ENCODE data around the gene PATL1. TPM values are rescaled to one million over a fixed set of nuclear protein-coding genes. Genes with fewer than 3 reads are reported as not detected.

The PATL1 gene, protein sequence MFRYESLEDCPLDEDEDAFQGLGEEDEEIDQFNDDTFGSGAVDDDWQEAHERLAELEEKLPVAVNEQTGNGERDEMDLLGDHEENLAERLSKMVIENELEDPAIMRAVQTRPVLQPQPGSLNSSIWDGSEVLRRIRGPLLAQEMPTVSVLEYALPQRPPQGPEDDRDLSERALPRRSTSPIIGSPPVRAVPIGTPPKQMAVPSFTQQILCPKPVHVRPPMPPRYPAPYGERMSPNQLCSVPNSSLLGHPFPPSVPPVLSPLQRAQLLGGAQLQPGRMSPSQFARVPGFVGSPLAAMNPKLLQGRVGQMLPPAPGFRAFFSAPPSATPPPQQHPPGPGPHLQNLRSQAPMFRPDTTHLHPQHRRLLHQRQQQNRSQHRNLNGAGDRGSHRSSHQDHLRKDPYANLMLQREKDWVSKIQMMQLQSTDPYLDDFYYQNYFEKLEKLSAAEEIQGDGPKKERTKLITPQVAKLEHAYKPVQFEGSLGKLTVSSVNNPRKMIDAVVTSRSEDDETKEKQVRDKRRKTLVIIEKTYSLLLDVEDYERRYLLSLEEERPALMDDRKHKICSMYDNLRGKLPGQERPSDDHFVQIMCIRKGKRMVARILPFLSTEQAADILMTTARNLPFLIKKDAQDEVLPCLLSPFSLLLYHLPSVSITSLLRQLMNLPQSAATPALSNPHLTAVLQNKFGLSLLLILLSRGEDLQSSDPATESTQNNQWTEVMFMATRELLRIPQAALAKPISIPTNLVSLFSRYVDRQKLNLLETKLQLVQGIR
- total RNA-seq (2022; extraction: Qiagen RNA extraction; ENCODE audit: low read depth), result 41.9 to 50.6 TPM (median 48.1 TPM) in 5 replicates

DNA sequence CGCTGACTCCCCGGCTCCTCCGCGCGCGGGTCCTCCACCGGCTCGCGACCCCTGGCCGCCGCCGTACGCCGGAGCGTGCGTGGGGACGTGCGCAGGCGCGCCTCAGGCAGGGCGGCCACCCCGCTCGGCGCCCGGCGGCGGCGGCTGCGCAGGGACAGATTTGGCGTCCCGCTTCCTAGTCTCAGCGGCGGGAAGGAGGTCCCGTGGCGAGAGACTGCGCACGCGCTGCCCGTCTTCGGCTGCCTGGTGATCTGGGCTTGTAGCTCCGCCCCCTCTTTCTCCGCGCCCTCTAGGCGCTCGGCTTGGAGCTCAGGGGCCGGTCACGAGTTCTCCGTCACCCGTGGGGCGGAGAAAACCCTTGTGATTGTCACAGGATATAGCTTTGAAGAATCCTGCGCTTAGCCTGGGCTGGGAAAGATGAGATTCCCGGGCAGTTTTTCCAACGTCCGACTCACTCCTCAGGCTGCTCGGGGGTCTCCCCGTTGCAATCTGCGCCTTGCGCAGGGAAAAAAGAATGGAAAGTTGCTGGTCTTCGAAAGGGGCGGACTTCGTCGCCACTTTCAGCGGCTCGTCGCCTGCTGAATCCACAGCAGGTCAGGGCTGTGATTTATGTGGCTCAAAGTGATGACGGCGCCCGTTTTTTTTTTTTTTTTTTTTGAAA is at the start of gene PATL1:
Gene PATL1, minus strand, starts transcription at position 88 of the 661 bp plus-strand sequence. CDS start 142 bp downstream, outside the sequence.

DNA sequence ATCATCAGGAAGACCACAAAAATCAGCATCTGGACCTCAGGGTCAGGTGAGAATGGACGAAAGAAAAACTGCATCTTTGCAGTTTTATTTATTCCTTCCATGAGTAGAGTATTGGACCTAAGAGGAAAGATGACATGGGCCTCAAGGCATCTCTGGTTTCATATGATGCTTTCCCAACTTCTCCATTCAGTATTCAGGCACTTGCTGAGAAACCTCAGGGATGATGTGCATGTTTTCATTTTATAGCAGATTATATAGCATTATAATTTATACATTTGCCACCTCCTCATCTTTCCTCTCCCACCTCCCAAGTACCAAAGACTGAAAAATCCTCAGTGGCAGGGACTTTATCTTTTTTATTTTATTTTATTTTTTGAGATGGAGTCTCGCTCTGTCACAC is 44.9 kb upstream of the PATL1 start, which contains the start of gene OR10V1:
Gene OR10V1, minus strand, starts transcription at position 101 of the 400 bp plus-strand sequence. Its CDS starts 0 bp downstream, at position 101.

DNA sequence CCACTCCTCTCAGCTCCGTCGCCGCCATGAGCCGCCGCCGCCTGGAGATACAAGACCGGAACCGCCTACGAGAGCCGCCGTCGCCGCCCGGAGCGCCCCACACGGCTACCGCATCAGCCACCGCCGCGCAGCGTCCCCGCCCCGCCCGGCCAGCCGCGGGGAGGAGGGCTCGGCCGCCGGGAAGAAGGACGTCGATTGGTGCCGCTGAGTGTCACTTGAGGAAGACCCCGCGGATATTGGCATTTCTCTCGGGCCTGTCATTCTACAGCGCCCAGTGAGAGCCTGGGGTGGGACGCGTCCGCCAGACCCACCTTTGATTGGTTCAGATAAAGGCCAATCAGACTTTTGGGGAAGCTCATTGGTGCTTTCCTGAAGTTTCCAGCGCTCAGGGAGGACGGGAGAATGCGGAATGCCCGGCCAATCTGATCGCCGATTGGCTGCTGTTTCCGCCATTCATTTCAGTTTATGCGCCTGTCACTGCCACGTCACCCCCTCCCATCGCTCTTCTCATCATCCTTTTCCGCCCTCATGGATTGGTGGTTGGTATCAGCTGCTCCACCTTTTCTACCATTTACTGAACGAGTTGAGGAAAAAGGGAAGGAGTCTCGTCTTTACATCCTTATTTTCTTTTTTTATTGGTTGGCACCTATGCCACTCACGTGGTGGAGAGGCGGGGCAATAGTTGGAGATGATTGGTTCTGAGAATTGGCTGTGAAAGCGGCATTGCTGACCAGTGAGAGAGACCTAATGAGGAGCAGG is 53.0 kb downstream of the PATL1 start, which contains the start of gene OSBP:
Gene OSBP, minus strand, starts transcription at position 138 of the 759 bp plus-strand sequence. Its CDS starts 110 bp downstream, at position 28.

Other genes with a start within 250 kb of the PATL1 start
- not detected in 5 replicates for gene OR5A2, start 242.6 kb downstream of the PATL1 start, total RNA-seq (2022; extraction: Qiagen RNA extraction; ENCODE audit: low read depth)
- gene OR5A1, start 232.6 kb downstream of the PATL1 start, total RNA-seq (2022; extraction: Qiagen RNA extraction; ENCODE audit: low read depth), result not detected in 5 replicates
- not detected in 5 replicates for gene OR4D6, start 212.1 kb downstream of the PATL1 start, total RNA-seq (2022; extraction: Qiagen RNA extraction; ENCODE audit: low read depth)
- gene OR4D10, start 195.7 kb downstream of the PATL1 start, total RNA-seq (2022; extraction: Qiagen RNA extraction; ENCODE audit: low read depth), result not detected in 5 replicates
- not detected in 5 replicates for gene OR4D11, start 165.5 kb downstream of the PATL1 start, total RNA-seq (2022; extraction: Qiagen RNA extraction; ENCODE audit: low read depth)
- not detected in 5 replicates for gene OR4D9, start 157.5 kb downstream of the PATL1 start, total RNA-seq (2022; extraction: Qiagen RNA extraction; ENCODE audit: low read depth)
- 27.5 to 29.8 TPM (median 28.9 TPM) in 5 replicates for gene OSBP, start 53.3 kb downstream of the PATL1 start, total RNA-seq (2022; extraction: Qiagen RNA extraction; ENCODE audit: low read depth)
- not detected in 5 replicates for gene OR10V1, start 44.8 kb upstream of the PATL1 start, total RNA-seq (2022; extraction: Qiagen RNA extraction; ENCODE audit: low read depth)
- gene STX3, start 86.3 kb upstream of the PATL1 start, total RNA-seq (2022; extraction: Qiagen RNA extraction; ENCODE audit: low read depth), result 23.1 to 27.2 TPM (median 25.8 TPM) in 5 replicates
- 62.6 to 68.1 TPM (median 66.4 TPM) in 5 replicates for gene MRPL16, start 141.7 kb upstream of the PATL1 start, total RNA-seq (2022; extraction: Qiagen RNA extraction; ENCODE audit: low read depth)
- not detected in 5 replicates for gene CBLIF, start 176.5 kb upstream of the PATL1 start, total RNA-seq (2022; extraction: Qiagen RNA extraction; ENCODE audit: low read depth)
- 0.20 to 0.54 TPM (median 0.34 TPM) in 4 of 5 replicates, not detected in the other for gene TCN1, start 197.4 kb upstream of the PATL1 start, total RNA-seq (2022; extraction: Qiagen RNA extraction; ENCODE audit: low read depth)
- gene OOSP3, start 209.7 kb upstream of the PATL1 start, total RNA-seq (2022; extraction: Qiagen RNA extraction; ENCODE audit: low read depth), result not detected in 5 replicates